Activated CD8-positive, alpha-beta memory T cell treated with anti-CD3 and anti-CD28 coated beads, Interleukin-2, amount 50 U/mL, for 24 hours (primary cell): ENCODE data around the gene CALHM5.
A peak's percentile ranks its signal among the peaks of the same experiment; 100 is the strongest.

Experiments
- DNase-seq: peaks from one replicate; pipeline ENCODE4 v3.0.0-alpha.2; 2020; ENCODE audit errors: extremely low read depth

Gene CALHM5

DNA sequence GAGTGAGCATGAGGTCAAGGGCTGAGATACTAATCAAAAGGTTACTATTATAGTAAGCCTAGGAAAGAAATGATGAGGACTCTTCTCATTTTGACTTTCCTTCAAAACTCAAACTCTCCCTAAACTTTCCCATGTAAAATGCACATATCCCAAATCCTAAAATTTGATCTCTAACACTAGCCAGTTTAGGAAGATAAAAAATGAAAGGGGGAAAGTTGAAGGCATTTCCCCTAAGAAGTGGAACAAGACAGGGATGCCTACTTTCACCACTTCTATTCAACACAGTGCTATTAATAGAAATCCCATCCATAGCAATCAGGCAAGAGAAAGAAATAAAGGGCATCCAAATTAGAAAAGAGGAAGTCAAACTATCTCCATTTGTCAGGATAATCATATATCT is 2.9 kb upstream of the CALHM5 start:
- no peak for DNase-seq

DNA sequence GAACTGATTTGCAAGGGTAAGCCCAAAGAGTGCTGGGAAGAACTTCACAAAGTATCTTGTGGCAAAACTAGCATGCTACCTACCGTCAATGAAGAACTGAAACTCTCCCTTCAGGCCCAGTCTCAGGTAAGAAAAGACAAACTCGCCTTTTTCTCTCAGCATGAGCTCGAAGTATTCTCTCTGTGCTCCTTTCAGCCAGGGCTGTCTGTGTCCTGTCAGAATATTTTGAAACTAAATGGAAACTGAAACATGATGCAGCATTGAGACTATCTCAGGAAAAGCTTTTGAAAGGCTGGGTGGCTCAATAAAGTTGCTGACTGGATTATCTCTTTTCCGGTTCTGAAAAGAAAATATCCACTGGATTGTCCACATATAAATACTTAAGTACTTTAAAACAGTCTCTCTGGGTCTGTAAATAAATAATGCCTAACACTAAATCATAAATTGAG is 696 bp downstream of the CALHM5 start:
- no peak for DNase-seq

GRCh38 chr6:116512734-116513133 is 1.3 kb downstream of the CALHM5 start:
- no peak for DNase-seq

GRCh38 chr6:116513224-116513875 is 1.9 kb downstream of the CALHM5 start:
- no peak for DNase-seq

DNA sequence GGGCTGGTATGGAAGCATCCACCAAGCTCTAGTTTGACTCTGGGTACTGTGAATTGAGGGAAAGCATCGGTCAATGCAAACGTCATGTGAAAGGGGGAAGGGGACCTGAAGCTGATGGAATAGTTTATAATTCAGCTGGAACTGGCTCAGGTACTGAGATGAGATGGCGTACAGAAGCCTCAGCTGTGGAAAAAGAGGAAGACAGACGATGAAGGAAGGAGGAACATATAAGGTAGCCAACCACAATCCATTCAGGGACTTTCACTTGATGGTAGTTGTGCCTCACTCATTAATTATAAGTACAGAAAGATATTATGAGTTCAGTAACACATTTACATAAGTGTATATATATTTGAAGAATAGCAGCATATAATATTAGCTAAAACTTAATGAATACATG is 2.7 kb downstream of the CALHM5 start:
- no peak for DNase-seq

DNA sequence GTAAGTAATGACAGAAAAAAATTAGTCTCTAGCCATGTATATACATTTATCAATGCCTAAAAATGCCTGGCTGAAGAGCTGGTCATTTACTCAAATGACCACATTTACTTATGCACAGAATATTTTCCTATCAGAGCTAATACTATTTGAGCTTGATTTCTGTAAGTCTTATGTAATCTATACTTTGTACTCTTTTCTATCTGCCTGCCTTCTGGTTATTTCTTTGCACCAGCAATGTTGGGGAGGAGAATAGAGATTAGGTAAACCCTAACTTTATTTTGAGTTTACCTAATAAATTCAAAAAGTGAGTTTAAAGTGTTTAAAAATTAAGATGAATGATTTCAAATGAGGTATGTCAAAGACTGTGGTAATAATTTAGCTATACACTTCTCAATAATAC is 3.7 kb downstream of the CALHM5 start:
- DNase-seq, result no peak

DNA sequence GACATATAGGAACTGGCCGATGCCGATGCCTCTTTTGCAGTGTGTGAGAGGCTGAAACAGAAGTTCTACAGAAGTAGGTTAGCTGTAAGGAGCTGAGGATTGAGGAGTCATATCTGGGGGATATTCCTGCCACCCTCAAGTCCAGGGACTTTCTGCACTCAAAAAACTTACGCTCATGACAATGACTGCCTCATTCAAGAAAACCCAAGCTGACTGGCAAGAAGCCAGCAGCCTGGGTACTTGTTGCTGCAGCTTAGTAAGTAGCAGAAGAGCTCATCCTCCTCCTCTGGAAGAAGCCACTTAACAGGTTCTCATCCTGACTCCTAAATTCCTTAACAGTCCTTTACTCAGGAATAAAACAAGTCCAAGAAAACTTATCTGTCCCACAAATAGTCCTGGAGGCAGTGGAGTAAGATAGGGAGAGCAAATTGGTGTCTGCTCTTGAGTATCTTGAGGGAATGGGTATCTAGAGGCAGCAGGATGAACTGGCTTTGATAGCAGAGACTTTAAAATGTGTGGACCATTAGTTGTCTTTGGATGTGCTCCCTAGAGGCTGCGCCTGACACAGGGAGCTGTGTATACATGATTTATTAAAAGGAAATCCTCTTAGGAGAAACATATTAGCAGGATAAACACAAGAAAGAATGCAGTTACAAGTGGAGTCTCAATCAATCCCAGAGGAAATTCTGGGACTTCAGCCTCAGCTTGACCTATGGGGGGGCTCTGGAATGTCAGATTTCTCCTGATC is 7.4 kb downstream of the CALHM5 start:
- no peak for DNase-seq

- no peak for DNase-seq
Measured at GRCh38 chr6:116522896-116523295, 11.5 kb downstream of the CALHM5 start.

GRCh38 chr6:116524236-116524635 is 12.8 kb downstream of the CALHM5 start:
- DNase-seq, result no peak

GRCh38 chr6:116528133-116528532 is 16.7 kb downstream of the CALHM5 start:
- DNase-seq, result no peak

GRCh38 chr6:116528780-116529179 is 17.3 kb downstream of the CALHM5 start:
- no peak for DNase-seq

- no peak for DNase-seq
Measured at GRCh38 chr6:116529466-116530290, 18.2 kb downstream of the CALHM5 start.

GRCh38 chr6:116530436-116530835 is 19.0 kb downstream of the CALHM5 start:
- DNase-seq, result no peak

DNA sequence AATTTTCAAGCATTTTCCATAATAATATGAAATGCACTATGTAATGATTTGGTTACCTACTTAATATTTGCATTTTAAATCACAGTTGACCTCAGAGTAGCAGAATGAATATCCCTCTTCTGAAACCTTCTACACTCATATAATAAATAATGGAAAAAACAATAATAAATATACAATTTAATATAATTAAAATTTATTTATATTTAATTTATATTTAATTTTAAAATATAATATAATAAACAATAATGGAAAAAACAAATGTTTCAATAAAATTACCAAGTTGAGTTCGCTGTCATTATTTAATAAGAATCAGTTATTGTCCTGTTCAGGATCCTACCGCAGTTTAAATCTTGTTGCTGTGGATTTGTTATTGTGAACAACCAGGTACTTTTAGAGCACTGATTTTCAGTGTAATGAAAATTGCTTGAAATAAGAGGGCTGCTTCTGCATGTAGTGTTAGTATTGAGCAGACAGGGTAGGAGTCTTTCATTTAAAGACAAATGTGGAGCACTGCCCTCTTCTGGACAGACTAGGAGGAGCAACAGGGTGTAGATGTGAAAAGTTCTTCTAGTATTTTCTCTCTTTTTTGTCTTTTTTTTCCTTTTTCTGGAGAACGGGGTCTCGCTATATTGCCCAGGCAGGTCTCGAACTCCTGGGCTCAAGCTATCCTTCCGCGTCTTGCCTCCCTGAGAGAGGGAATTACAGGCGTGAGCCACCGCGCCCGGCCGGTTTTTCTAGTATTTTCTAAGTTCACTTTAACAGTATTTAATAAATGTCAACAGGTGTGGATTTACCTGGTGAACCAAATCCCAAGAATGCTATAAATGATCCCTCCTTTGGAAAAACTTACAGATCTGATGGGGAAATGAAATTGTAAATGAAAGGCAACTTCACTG is 20.5 kb downstream of the CALHM5 start:
- peak; percentile 29 for DNase-seq

DNA sequence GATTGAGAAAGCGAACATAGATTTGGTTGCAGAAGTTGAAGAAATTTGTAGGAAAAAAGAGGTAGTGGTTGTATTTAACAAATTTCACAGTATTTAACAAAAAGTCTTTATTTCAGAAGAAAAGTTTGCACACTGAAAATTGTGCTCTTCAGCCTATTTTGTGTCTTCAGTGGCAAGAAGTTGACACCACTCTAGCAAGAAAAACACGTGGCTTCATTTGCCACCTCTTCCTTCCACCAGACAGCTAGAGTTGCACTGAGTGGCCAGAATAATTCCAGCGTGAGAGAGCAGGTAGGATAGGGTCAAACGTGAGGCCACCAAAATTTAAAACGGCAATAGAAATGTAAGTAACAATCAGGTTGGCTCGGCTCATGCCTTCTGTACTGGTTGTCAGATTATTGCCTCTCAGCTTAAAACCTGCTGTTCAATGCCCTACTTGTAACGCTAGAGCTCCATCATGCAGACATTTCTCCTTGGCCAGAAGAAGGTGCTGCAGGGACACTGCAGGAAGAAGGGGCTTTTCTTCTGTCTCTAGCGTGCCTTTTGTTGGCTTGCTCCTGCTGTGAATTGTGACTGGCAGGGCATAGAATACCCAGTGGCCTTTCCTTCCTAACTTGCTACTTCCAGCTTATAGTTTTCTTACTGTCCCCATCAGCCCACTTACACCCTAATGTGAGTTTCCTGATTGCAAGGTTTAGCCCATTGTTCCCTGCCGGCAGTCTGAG is 22.0 kb downstream of the CALHM5 start:
- DNase-seq, result no peak

DNA sequence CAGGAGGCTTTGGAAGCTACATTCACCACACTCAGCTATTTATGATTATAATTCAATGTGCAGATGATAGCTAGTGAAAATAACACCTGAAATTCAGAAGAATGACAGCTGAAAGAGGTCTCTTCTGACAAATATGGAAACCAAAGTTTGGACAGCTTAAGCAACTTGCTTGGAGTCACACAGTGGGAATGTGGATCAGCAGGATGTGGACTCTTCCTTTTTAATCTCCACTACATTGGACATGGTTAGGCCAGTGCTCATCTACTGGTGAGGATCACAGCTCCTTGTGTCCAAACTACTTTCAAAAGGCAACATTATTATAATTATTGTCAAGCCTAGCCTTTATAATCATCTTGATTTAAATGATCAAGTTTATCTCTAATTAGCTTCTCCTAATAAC is 23.7 kb downstream of the CALHM5 start:
- no peak for DNase-seq

DNA sequence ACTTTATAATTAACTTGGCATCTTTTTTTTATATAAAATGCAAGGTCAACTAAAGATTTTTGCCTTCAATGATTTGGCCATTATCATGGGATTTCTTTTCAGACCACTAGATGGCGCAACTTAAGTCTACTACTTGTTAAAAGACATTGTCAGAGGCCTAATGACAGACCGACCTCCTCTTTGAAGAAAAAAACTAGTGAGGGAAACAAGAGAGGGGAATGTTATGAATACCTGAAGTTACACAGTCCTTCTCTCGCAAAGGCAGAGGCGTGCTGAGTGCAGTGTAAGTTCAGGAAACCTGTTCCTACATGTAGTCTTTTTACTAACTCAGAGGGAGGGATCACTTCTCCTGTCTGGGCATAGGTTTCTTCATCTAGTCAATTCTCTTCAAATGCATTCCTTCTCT is 24.8 kb downstream of the CALHM5 start:
- DNase-seq, result no peak

DNA sequence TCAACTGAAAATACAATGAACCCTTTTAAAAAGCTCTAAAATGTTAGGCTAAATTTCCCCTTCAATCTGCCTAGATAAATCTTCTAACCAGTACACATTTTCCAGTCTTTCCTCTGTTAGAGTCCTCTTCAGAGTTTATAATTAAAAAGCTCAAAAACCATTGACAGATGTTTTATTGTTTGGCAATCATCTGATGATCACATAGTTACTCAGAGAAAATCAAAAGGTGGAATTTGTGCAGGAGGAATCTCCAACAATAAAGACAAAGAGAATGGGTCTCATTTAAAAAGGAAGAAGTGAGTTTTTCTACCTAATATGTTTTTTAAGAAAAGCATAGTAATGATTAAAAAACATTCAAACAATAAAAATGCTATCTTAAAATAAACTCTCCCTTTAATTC is 31.0 kb downstream of the CALHM5 start:
- no peak for DNase-seq

- no peak for DNase-seq
Measured at GRCh38 chr6:116543149-116543548, 31.7 kb downstream of the CALHM5 start.

- DNase-seq, result no peak
Measured at GRCh38 chr6:116545651-116546050, 34.2 kb downstream of the CALHM5 start, which contains the start of gene TRAPPC3L. TSS of gene TRAPPC3L (minus strand) at chr6:116545684. CDS start at chr6:116545514, 170 bp downstream.

GRCh38 chr6:116547358-116547757 is 35.9 kb downstream of the CALHM5 start:
- no peak for DNase-seq
